Gastroesophageal sphincter (tissue), 4 donors: ENCODE measurements around the gene INTS2. TPM values are rescaled to one million over a fixed set of nuclear protein-coding genes. Genes with fewer than 3 reads are reported as not detected.
A peak's percentile ranks its signal among the peaks of the same experiment; 100 is the strongest.
"Not testable (repeated sequence)": the region's sequence is repeated elsewhere in the genome, so short reads cannot be mapped to it uniquely, and the experiment has no call there.

Experiments used
- ATAC-seq: fragments of 150-250 bp; one replicate; pipeline ENCODE4 v1.9.1; 2016; ENCODE audit warnings: mild to moderate bottlenecking, moderate library complexity
- H3K27ac ChIP-seq, 4 donors: fragments of 200-600 bp; sonication (generic) in 3 of 4; 1 replicate in 3 of 4; 2 replicates in 1 of 4; pipeline ENCODE4 v1.5.1; 2016 to 2019
- H3K27me3 ChIP-seq: fragments of 200-600 bp; sonication (generic); one replicate; pipeline ENCODE4 v1.5.1; 2019
- H3K36me3 ChIP-seq, 2 donors: fragments of 200-600 bp; sonication (generic); one replicate each; pipeline ENCODE4 v1.5.1; 2019; ENCODE audit warnings: control low read depth in 1 of 2
- H3K4me1 ChIP-seq, 3 donors: fragments of 200-600 bp; sonication (generic); 1 replicate in 2 of 3; 2 replicates in 1 of 3; pipeline ENCODE4 v1.5.1; 2016 to 2019; ENCODE audit warnings: control low read depth in 2 of 3
- H3K4me3 ChIP-seq, 2 donors: fragments of 200-600 bp; sonication (generic); one replicate each; pipeline ENCODE4 v1.5.1; 2019; ENCODE audit warnings: mild to moderate bottlenecking in 1 of 2, moderate library complexity in 1 of 2
- H3K9me3 ChIP-seq, 3 donors: fragments of 200-600 bp; sonication (generic); one replicate each; pipeline ENCODE4 v1.5.1; 2017 to 2019; ENCODE audit warnings: control low read depth in 2 of 3
- CTCF ChIP-seq, 4 experiments: fragments of 200-600 bp in 2 of 4; fragments of 450-650 bp in 2 of 4; sonication (generic) in 1 of 4; IDR thresholded peaks; one replicate each; pipeline ENCODE4 v1.5.1; 2017 to 2019; ENCODE audit warnings: antibody characterized with exemption in 4 of 4, mild to moderate bottlenecking in 2 of 4, moderate library complexity in 2 of 4
- EP300 ChIP-seq: sonication (generic); formaldehyde crosslinking; IDR thresholded peaks from one replicate; pipeline ENCODE4 v1.6.1; 2017; ENCODE audit warnings: antibody characterized with exemption, mild to moderate bottlenecking
- POLR2A ChIP-seq, 2 donors: fragments of 450-650 bp; IDR thresholded peaks; one replicate each; pipeline ENCODE4 v1.6.1; 2017; ENCODE audit warnings: antibody characterized with exemption in 2 of 2, mild to moderate bottlenecking in 2 of 2, moderate library complexity in 1 of 2
- POLR2AphosphoS5 ChIP-seq: sonication (generic); formaldehyde crosslinking; IDR thresholded peaks from one replicate; pipeline ENCODE4 v1.6.1; 2017; ENCODE audit warnings: antibody characterized with exemption
- WGBS, 2 donors: methylation state at CpG; one replicate each; pipeline ENCODE4 v1.1.5; 2018; ENCODE audit warnings: low coverage in 1 of 2; 5-methylcytosine and 5-hydroxymethylcytosine counted together
- total RNA-seq, 4 donors: library from RNA; depleted of rRNA; stranded (reverse); fragments of >200 nt; gene quantifications; one replicate each; pipeline ENCODE4 v1.1.0, GENCODE V29; 2016

The INTS2 gene
- total RNA-seq, 4 donors from 2014 or later, result 11.3 to 16.9 (median 14.8) TPM

DNA sequence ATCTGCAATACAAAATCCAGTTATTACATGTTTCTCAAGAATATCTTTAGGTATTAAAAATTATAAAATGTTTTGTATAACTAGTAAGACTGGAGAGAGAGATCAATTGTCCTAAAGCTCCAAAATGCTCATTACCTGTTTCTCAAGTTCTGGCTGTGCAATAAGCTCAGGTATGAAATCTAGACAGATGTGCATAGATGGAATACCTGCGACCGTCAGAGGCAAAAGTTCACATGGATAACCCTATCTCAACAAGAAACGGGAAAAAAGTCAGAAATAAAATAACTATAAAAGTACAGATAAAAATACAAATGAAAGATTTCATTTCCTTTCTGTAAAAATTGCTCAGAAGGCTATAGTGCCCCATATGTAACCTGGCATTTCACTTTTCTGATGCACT, 58.6 kb downstream of the INTS2 start:
- H3K27ac ChIP-seq, result no peak overlapping the region
- TF ChIP-seq CTCF (IDR thresholded peaks at IDR 0.05) (no peak), EP300 (no peak), POLR2AphosphoS5 (no peak), POLR2A (IDR thresholded peaks at IDR 0.05) (no peak)
- H3K27me3 ChIP-seq, result no peaks in the 10 kb centered on the region
- 91 to 100% methylated on average over 3 of the region's 3 CpGs for WGBS, 2 donors
- H3K36me3 ChIP-seq, result peaks cover 4 to 65% of the 10 kb centered on the region in 2 donors
- peaks cover 0 to 2% (median 0%) of the 10 kb centered on the region in 3 donors for H3K4me1 ChIP-seq
- ATAC-seq, result no peak
- H3K4me3 ChIP-seq, result no peak overlapping the region
- no peaks in the 10 kb centered on the region for H3K9me3 ChIP-seq

- Histone ChIP-seq H3K27ac (no peak overlapping the region), H3K27me3 (no peaks in the 10 kb centered on the region), H3K36me3 (peaks cover 4 to 55% of the 10 kb centered on the region in 2 donors), H3K4me1 (peaks cover 0 to 7% (median 0%) of the 10 kb centered on the region in 3 donors), H3K4me3 (no peak overlapping the region), H3K9me3 (no peaks in the 10 kb centered on the region)
- 90 to 93% methylated on average over 2 of the region's 2 CpGs for WGBS, 2 donors
- TF ChIP-seq CTCF (IDR thresholded peaks at IDR 0.05) (no peak), POLR2AphosphoS5 (no peak), EP300 (no peak), POLR2A (IDR thresholded peaks at IDR 0.05) (no peak)
- no peak for ATAC-seq
Observed at GRCh38 chr17:61868074-61868473, 59.7 kb downstream of the INTS2 start.

- H3K27ac ChIP-seq, result no peak overlapping the region
- H3K4me1 ChIP-seq, result peaks cover 0 to 14% (median 5%) of the 10 kb centered on the region in 3 donors
- ATAC-seq, result no peak
- peaks cover 4 to 47% of the 10 kb centered on the region in 2 donors for H3K36me3 ChIP-seq
- no peaks in the 10 kb centered on the region for H3K27me3 ChIP-seq
- no peak overlapping the region for H3K4me3 ChIP-seq
- H3K9me3 ChIP-seq, result no peaks in the 10 kb centered on the region
- TF ChIP-seq POLR2A (IDR thresholded peaks at IDR 0.05), result no peak
Observed at GRCh38 chr17:61867033-61867432, 60.7 kb downstream of the INTS2 start.

DNA sequence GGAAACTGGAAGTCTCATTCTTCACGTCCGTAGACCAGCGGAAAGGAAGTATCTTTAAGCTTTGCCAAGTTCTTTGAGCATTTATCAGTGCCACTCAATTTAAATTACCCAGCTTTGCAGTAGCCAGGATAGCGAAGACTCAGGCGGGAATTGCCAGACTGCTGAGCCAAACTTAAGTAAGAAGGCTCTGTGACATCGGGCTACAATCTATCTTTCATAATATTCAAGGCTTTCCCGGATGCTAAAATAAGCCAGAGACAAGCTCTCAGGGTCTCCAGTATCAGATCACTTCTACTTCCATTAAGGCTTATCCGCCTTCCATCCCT, 64.0 kb downstream of the INTS2 start:
- H3K27ac ChIP-seq, result peak overlapping the region; percentile 78 to 98 (median 84)
- H3K4me3 ChIP-seq, result peak overlapping the region; percentile 63 to 72
- ATAC-seq, result peak; percentile 61
- H3K36me3 ChIP-seq, result peaks cover 0 to 17% of the 10 kb centered on the region in 2 donors
- no peaks in the 10 kb centered on the region for H3K27me3 ChIP-seq
- WGBS, 2 donors, result 0% methylated on average over 6 to 8 of the region's 8 CpGs
- no peak for TF ChIP-seq CTCF (IDR thresholded peaks at IDR 0.05)
- no peak for TF ChIP-seq POLR2A (IDR thresholded peaks at IDR 0.05)
- H3K4me1 ChIP-seq, result peaks cover 0 to 14% (median 5%) of the 10 kb centered on the region in 3 donors
- H3K9me3 ChIP-seq, result no peaks in the 10 kb centered on the region

DNA sequence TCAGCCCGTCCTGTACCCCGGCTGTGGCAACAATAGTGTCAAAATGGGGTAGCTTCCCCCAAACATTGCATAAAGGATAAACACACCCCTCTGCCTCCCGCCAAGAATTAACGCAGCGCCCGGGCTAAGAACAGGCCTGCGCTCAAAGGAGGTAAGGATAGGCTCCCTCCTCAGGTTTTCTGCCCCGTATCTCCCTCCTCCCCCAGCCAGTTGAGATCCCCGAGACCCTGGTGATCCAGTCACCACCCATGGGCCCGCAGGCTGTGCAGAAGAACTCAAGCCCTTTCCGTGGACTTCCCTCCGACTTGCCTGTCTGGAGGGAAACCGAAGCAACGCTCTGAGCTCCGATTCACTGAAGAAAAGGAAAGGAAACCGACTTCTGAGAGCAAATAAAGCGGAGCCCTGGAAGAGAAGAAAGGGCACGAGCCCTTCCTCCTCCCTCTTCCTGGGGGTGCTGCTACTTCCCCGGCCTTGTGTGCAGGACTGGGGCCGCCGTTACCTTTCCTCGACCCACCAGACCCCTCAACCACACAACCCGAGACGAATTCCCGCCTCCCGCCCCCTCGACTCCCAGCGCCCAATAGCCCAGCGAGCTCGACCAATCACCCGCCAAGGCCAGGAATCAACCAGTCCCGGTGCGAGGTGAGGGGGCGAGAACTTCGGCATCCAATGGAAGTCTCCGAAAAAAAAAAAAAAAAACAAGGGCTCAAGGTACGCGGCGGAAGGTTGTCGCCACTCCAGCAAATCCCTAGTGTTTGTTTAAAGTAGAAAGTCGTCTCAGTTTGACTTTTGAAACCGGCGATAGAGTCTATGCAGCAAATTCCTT, 64.6 kb downstream of the INTS2 start, which contains the start of gene BRIP1:
Gene BRIP1, minus strand, starts transcription at position 554 of the 826 bp plus-strand sequence. CDS start 1,989 bp downstream, outside the sequence.
- H3K27ac ChIP-seq, result peak within 1 kb of the TSS; percentile 78 to 98 (median 84)
- peaks cover 0 to 14% (median 5%) of the 10 kb centered on the region in 3 donors for H3K4me1 ChIP-seq
- 0% methylated on average over 11 to 25 of the region's 43 CpGs for WGBS, 2 donors
- H3K9me3 ChIP-seq, result no peaks in the 10 kb centered on the region
- TF ChIP-seq EP300 (no peak), POLR2A (IDR thresholded peaks at IDR 0.05) (peak in 1 of 2 donors; percentile 8)
- no peaks in the 10 kb centered on the region for H3K27me3 ChIP-seq
- H3K4me3 ChIP-seq, result peak within 1 kb of the TSS; percentile 63 to 72
- peak; percentile 99 for ATAC-seq
- H3K36me3 ChIP-seq, result peaks cover 0 to 12% of the 10 kb centered on the region in 2 donors

- Histone ChIP-seq H3K27me3 (no peaks in the 10 kb centered on the region), H3K4me1 (peaks cover 0 to 14% (median 5%) of the 10 kb centered on the region in 3 donors), H3K36me3 (peaks cover 0 to 2% of the 10 kb centered on the region in 2 donors), H3K27ac (no peak overlapping the region), H3K9me3 (no peaks in the 10 kb centered on the region), H3K4me3 (no peak overlapping the region)
- WGBS, 2 donors, result 21 to 48% methylated on average over 1 of the region's 1 CpG
- no peak for ATAC-seq
- TF ChIP-seq POLR2AphosphoS5, result no peak
- no peak for TF ChIP-seq EP300
- no peak for TF ChIP-seq POLR2A (IDR thresholded peaks at IDR 0.05)
- no peak for TF ChIP-seq CTCF (IDR thresholded peaks at IDR 0.05)
Observed at GRCh38 chr17:61862105-61862574, 65.6 kb downstream of the INTS2 start.

DNA sequence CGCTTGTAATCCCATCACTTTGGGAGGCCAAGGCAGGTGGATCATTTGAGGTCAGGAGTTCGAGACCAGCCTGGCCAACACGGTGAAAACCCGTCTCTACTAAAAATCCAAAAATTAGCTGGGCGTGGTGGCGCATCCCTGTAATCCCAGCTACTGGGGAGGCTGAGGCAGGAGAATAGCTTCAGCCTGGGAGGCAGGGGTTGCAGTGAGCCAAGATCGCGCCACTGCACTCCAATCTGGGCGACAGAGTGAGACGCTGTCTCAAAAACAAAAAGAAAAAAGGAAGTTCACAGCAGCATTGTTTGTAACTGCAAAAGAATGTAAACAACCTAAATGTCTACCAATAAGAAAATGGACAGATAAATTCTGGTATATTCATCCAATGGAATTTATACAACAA, 67.4 kb downstream of the INTS2 start:
- WGBS, 2 donors, result 86 to 92% methylated on average over 9 to 10 of the region's 10 CpGs
- not testable (repeated sequence) for H3K36me3 ChIP-seq, ATAC-seq, H3K9me3 ChIP-seq, H3K4me3 ChIP-seq, H3K27me3 ChIP-seq, H3K27ac ChIP-seq
- H3K4me1 ChIP-seq, result peaks cover 0 to 14% (median 5%) of the 10 kb centered on the region in 3 donors
